Brain microvascular endothelial cell (primary cell): ENCODE data around the gene SDR39U1.

ENCODE experiments used
- DNase-seq: peaks from one replicate; pipeline ENCODE4 v3.0.0-alpha.2; 2020
- H3K27ac ChIP-seq: fragments of 250-450 bp; sonication (Bioruptor Pico); 2 replicates; pipeline ENCODE4 v1.5.1; 2020; ENCODE audit warnings: mild to moderate bottlenecking, moderate library complexity
- H3K27me3 ChIP-seq: fragments of 250-450 bp; sonication (Bioruptor Pico); replicated peaks from 2 replicates; pipeline ENCODE4 v1.5.1; 2020; ENCODE audit warnings: mild to moderate bottlenecking
- H3K36me3 ChIP-seq: fragments of 250-450 bp; sonication (Bioruptor Pico); replicated peaks from 2 replicates; pipeline ENCODE4 v1.5.1; 2020; ENCODE audit warnings: mild to moderate bottlenecking
- H3K4me3 ChIP-seq: 2 replicates; pipeline ENCODE4 v1.5.1; 2011; ENCODE audit warnings: low read depth, mild to moderate bottlenecking, control low read depth, low read length, moderate library complexity
- in situ Hi-C: cut with HindIII; loops from 2 replicates; pipeline ENCODE4 v1.10.0; 2017; ENCODE audit warnings: low sequenced_read_pairs, low pct_ligation_motif_present
- TF ChIP-seq, protein P1 (sequence below): IDR thresholded peaks from 2 replicates; pipeline ENCODE4 v1.5.1; 2011; ENCODE audit warnings: low read depth, mild to moderate bottlenecking, moderate library complexity, low read length, control low read depth, inconsistent platforms; ENCODE audit errors: missing control alignments

The SDR39U1 gene

DNA sequence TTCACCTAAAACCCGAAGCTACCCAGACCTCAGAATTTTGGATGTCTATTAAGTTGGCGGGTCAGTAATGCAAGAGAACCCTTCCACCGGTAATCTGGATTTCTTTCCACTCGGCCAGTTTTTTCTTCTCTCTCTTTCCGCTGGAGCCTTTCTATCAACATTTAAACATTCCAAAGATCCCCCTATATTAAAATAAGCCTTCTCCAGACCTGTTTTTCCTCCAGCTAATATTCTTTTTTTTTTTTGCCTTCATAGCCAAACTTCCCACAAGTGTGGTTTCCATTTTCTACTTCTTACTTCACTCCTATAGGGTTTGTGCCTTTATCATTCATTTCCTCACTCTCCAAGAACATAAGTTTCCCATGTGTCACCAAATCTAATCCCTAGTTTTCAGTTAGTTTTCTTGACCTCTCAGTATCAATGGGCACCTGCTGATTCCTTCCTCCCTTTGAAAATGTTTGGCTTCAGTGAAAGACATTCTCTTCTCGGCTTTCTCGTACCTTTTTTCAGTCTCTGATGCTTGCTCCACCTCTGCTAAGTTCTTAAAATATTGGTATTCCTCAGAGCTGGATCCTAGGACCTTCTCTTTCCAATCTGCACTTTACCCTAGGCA, 583 bp upstream of the SDR39U1 start:
- Histone ChIP-seq H3K36me3 (peaks cover 26% of the 10 kb centered on the region), H3K4me3 (peak overlapping the region; percentile 81), H3K27me3 (no peaks in the 10 kb centered on the region), H3K27ac (peak overlapping the region; percentile 98)
- no peak for DNase-seq
- TF ChIP-seq, protein P1, sequence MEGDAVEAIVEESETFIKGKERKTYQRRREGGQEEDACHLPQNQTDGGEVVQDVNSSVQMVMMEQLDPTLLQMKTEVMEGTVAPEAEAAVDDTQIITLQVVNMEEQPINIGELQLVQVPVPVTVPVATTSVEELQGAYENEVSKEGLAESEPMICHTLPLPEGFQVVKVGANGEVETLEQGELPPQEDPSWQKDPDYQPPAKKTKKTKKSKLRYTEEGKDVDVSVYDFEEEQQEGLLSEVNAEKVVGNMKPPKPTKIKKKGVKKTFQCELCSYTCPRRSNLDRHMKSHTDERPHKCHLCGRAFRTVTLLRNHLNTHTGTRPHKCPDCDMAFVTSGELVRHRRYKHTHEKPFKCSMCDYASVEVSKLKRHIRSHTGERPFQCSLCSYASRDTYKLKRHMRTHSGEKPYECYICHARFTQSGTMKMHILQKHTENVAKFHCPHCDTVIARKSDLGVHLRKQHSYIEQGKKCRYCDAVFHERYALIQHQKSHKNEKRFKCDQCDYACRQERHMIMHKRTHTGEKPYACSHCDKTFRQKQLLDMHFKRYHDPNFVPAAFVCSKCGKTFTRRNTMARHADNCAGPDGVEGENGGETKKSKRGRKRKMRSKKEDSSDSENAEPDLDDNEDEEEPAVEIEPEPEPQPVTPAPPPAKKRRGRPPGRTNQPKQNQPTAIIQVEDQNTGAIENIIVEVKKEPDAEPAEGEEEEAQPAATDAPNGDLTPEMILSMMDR = no peak
- in situ Hi-C loops = no loop called here

DNA sequence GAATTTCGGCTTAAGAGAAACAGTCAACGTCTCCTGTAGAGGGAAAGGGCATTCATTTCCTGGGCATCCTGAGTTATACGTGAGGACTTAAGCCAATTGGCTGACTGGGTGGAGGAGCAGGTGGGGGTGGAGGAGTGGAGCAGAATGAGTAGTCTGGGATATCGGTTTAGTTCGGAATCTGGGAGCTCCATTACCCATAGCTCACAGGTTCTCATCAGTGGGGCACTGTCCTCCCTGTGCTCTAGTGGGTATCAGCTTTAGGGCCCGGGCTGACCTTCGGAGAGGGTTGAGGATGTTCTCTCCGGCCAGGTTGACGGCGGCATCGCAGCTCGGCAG, 704 bp downstream of the SDR39U1 start:
- TF ChIP-seq, protein P1 = no peak
- Histone ChIP-seq H3K27me3 (no peaks in the 10 kb centered on the region), H3K36me3 (peaks cover 38% of the 10 kb centered on the region), H3K27ac (peak overlapping the region; percentile 98), H3K4me3 (peak overlapping the region; percentile 81)
- no peak for DNase-seq
- in situ Hi-C loops = no loop called here

DNA sequence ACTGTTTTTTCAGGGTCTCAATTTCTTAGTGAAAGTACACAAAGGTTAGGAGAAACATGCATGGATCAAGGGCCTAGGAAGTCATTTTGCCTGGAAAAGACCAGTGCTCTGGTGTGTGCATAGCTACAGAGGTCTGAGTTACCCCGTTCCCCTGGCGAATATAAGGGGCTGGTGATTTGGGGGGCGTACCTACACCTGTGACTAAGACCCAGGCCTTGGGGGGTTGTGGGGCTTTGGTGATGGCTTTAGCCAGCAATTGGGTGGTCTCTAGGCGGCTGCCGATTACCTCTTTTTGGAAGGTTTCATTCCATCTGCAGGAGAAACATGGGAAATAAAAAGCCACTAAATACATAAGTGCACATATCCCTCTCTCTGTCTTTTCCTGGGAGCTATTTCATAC, 1.1 kb downstream of the SDR39U1 start:
- no peaks in the 10 kb centered on the region for H3K27me3 ChIP-seq
- peak overlapping the region; percentile 98 for H3K27ac ChIP-seq
- TF ChIP-seq, protein P1 = no peak
- peaks cover 41% of the 10 kb centered on the region for H3K36me3 ChIP-seq
- H3K4me3 ChIP-seq = peak overlapping the region; percentile 81
- in situ Hi-C loops = no loop called here
- no peak for DNase-seq

DNA sequence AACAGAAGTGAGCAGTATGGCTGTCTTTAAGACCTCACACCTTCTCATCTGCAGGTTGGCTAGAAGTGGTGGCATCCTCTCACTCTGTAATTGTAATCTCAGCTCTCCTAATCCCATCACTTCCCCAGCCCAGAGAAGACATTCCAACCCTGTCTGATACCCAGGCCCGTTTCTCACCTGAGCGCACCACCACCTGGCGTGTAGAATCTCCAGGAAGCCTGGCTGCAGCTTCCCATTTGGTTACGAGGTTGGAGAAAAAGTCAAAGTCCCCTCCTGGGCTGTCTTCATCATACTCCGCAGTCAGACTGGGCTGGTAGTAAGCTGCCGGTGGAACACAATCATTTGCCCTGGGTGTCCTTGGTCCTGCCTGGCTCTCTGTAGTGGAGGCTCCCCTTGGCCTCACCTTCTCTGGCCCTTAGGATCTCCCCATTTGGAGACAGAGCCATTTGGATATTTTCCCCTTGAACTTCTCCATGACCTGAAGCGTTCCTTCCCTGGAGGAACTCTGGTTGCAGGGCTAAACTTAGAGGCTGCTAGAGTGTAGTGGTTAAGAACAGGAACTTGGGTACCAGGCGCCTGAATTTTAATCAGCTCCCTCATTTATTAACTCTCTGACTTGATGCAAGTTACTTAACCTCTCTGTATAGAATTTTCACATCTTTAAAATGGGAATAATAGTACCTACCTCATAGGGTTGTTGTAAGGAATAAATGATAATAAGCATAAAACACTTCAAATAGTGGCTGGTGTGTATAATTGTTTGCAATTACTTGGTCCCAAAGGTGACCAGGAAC, 1.8 kb downstream of the SDR39U1 start:
- H3K4me3 ChIP-seq = no peak overlapping the region
- in situ Hi-C loops = no loop called here
- H3K36me3 ChIP-seq = peaks cover 46% of the 10 kb centered on the region
- no peaks in the 10 kb centered on the region for H3K27me3 ChIP-seq
- H3K27ac ChIP-seq = no peak overlapping the region
- TF ChIP-seq, protein P1 = no peak
- DNase-seq = no peak

DNA sequence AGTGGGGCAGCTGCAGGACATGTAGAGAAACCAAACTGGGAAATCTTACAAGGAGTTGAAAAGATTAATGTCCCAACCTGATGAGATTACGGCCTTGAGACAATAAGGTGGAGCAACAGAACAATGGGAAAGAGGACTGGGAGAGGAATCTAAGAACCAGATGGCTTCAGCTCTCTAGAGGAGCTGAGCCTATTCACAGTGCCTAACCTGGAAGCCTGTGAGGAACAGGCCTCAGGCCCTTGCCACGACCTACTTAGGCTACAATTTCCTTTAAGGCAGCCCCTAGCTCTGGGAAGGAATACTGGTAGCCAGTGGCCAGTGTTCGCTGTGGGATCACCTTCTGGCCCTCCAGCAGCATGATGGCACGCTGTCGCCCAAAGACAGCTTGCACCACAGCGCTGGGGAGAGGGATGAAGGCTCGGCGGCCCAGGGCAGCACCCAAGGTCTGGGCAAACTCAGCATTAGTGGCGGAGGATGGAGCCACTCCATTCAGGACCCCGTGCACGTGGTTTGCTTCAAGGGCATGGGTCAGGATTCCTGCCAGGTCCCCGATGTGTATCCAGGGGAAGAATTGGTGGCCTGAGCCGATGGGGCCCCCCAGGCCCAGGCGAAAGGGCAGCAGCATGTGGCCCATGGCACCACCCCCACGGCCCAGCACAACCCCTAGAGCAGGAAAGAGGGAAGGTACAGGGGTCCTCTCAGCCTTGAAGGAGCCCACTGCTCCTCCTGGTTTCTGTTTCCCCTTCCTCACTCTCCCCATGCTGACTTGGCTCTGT, 2.6 kb downstream of the SDR39U1 start:
- no peak for DNase-seq
- H3K4me3 ChIP-seq = no peak overlapping the region
- peaks cover 46% of the 10 kb centered on the region for H3K36me3 ChIP-seq
- in situ Hi-C loops = loop anchor here (10.0 kb wide), 1 partner anchor 105 kb away; the partner anchor contains the start of genes ADCY4 and RIPK3
- no peak overlapping the region for H3K27ac ChIP-seq
- no peaks in the 10 kb centered on the region for H3K27me3 ChIP-seq
- TF ChIP-seq, protein P1 = no peak
